ENCODE data around the gene HAO2.

HAO2 gene

DNA sequence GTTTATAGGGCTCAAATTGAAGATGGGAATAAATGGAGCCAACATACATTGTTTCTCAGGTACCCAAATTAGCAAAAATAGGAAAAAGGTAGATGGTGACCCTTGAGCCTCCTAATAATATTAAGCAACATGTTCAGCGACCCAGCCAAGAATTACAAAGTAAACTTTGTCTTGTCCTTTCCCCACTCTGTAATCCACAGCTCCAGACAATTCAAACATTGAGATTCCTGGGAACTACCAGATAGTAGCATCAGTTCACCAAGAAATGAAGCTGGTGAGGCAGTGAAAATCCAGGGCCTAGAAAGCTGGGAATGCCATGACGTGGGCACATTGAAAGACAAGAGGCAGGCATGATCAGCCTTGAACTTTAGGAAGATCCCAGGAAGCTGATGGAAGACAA, 11.7 kb downstream of the HAO2 start:
- Histone ChIP-seq H3K36me3 (ENCODE audit: control insufficient read depth in 2 of 2, insufficient read depth in 2 of 2, low read length in 2 of 2) (no peaks in the 10 kb centered on the region), H3K9me3 (ENCODE audit: control insufficient read depth in 2 of 2, low read length in 2 of 2) (no peaks in the 10 kb centered on the region), H3K27me3 (ENCODE audit: control insufficient read depth in 1 of 2, insufficient read depth in 2 of 2, low read length in 2 of 2) (no peaks in the 10 kb centered on the region), H3K4me1 (ENCODE audit: control insufficient read depth, insufficient read depth, low read length) (no peaks in the 10 kb centered on the region), H3K9ac (ENCODE audit: low read length in 2 of 2) (no peak overlapping the region), H3K4me3 (ENCODE audit: low read length in 2 of 2) (no peak overlapping the region), H3K27ac (ENCODE audit: low read length) (no peak overlapping the region)

DNA sequence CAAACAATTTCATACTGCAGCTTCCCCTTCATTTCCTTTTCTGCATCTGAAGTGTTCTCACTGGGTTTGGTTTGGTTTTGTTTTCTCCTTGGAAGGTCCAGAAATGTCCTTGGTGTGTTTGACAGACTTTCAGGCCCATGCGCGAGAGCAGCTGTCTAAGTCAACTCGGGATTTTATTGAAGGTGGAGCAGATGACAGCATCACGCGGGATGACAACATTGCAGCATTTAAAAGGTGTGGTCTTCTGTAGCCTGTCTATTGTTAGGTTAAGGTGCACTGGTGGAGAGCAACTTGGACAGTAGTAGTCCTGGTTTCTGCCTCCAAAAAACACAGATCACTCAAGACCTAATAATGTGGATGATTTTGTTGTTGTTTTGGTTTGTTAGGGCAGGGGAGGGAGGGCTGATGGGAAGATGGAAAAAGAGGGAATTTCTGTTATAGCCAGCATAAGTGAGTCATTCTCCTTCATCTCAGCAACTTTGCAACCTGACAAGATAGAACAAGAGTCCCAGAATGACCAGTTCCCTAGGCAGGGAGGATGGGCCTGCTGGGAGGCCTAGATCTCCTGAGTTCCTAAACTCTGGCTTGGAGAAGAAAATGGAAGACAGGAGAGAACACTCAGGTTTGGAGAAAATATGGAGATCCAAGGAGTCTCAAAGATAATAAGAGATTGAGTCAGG, 12.5 kb downstream of the HAO2 start:
- no peaks in the 10 kb centered on the region for H3K9me3 ChIP-seq (ENCODE audit: control insufficient read depth in 2 of 2, low read length in 2 of 2)
- H3K36me3 ChIP-seq (ENCODE audit: control insufficient read depth in 2 of 2, insufficient read depth in 2 of 2, low read length in 2 of 2) = no peaks in the 10 kb centered on the region
- no peaks in the 10 kb centered on the region for H3K4me1 ChIP-seq (ENCODE audit: control insufficient read depth, insufficient read depth, low read length)
- H3K9ac ChIP-seq (ENCODE audit: low read length in 2 of 2) = no peak overlapping the region
- H3K27me3 ChIP-seq (ENCODE audit: control insufficient read depth in 1 of 2, insufficient read depth in 2 of 2, low read length in 2 of 2) = no peaks in the 10 kb centered on the region
- H3K27ac ChIP-seq (ENCODE audit: low read length) = no peak overlapping the region
- H3K4me3 ChIP-seq (ENCODE audit: low read length in 2 of 2) = no peak overlapping the region

DNA sequence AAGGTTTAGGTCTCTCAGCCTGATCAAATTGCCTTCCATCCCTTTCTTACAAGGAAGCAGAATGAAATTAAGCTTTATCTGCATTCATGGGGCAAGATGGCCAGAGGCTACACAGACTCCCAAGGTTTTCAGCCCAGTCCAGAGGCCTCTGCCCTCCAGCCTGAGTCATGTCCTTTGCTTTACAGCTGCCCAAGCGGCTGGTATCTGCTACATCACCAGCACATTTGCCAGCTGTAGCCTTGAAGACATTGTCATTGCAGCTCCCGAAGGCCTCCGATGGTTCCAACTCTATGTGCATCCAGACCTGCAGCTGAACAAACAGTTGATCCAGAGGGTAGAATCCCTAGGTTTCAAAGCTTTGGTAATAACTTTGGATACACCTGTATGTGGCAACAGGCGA, 16.0 kb downstream of the HAO2 start:
- Histone ChIP-seq H3K9ac (ENCODE audit: low read length in 2 of 2) (no peak overlapping the region), H3K36me3 (ENCODE audit: control insufficient read depth in 2 of 2, insufficient read depth in 2 of 2, low read length in 2 of 2) (no peaks in the 10 kb centered on the region), H3K9me3 (ENCODE audit: control insufficient read depth in 2 of 2, low read length in 2 of 2) (no peaks in the 10 kb centered on the region), H3K27me3 (ENCODE audit: control insufficient read depth in 1 of 2, insufficient read depth in 2 of 2, low read length in 2 of 2) (no peaks in the 10 kb centered on the region), H3K4me3 (ENCODE audit: low read length in 2 of 2) (no peak overlapping the region), H3K27ac (ENCODE audit: low read length) (no peak overlapping the region), H3K4me1 (ENCODE audit: control insufficient read depth, insufficient read depth, low read length) (no peaks in the 10 kb centered on the region)

DNA sequence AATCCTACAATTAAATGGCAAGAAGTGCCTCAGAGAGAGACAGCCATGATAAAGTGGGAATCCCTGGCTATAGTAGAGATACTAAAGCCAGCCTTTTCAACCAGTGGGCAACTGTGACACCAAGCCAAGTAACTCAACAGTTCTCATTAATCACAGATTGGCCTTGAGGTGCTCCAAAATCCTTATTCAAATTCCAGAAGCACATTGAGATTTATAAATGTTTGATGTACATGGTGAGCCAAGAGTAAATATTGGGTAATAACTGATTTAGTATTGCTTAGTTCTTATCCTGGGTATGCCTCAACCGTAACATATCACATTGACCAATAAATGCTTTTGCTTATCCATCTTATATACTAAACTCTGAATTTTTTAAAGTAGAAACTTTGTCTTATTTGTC, 17.1 kb downstream of the HAO2 start:
- no peaks in the 10 kb centered on the region for H3K27me3 ChIP-seq (ENCODE audit: control insufficient read depth in 1 of 2, insufficient read depth in 2 of 2, low read length in 2 of 2)
- H3K9ac ChIP-seq (ENCODE audit: low read length in 2 of 2) = no peak overlapping the region
- H3K36me3 ChIP-seq (ENCODE audit: control insufficient read depth in 2 of 2, insufficient read depth in 2 of 2, low read length in 2 of 2) = no peaks in the 10 kb centered on the region
- H3K27ac ChIP-seq (ENCODE audit: low read length) = no peak overlapping the region
- no peaks in the 10 kb centered on the region for H3K4me1 ChIP-seq (ENCODE audit: control insufficient read depth, insufficient read depth, low read length)
- H3K4me3 ChIP-seq (ENCODE audit: low read length in 2 of 2) = no peak overlapping the region
- H3K9me3 ChIP-seq (ENCODE audit: control insufficient read depth in 2 of 2, low read length in 2 of 2) = no peaks in the 10 kb centered on the region

- Histone ChIP-seq H3K36me3 (ENCODE audit: control insufficient read depth in 2 of 2, insufficient read depth in 2 of 2, low read length in 2 of 2) (no peaks in the 10 kb centered on the region), H3K9me3 (ENCODE audit: control insufficient read depth in 2 of 2, low read length in 2 of 2) (no peaks in the 10 kb centered on the region), H3K4me1 (ENCODE audit: control insufficient read depth, insufficient read depth, low read length) (no peaks in the 10 kb centered on the region), H3K9ac (ENCODE audit: low read length in 2 of 2) (no peak overlapping the region), H3K27ac (ENCODE audit: low read length) (no peak overlapping the region), H3K4me3 (ENCODE audit: low read length in 2 of 2) (no peak overlapping the region), H3K27me3 (ENCODE audit: control insufficient read depth in 1 of 2, insufficient read depth in 2 of 2, low read length in 2 of 2) (no peaks in the 10 kb centered on the region)
These were observed 19.3 kb downstream of the HAO2 start for GRCh38 chr1:119387858-119388257.

- H3K9me3 ChIP-seq (ENCODE audit: control insufficient read depth in 2 of 2, low read length in 2 of 2) = no peaks in the 10 kb centered on the region
- H3K36me3 ChIP-seq (ENCODE audit: control insufficient read depth in 2 of 2, insufficient read depth in 2 of 2, low read length in 2 of 2) = no peaks in the 10 kb centered on the region
- no peaks in the 10 kb centered on the region for H3K27me3 ChIP-seq (ENCODE audit: control insufficient read depth in 1 of 2, insufficient read depth in 2 of 2, low read length in 2 of 2)
- H3K4me3 ChIP-seq (ENCODE audit: low read length in 2 of 2) = no peak overlapping the region
- no peaks in the 10 kb centered on the region for H3K4me1 ChIP-seq (ENCODE audit: control insufficient read depth, insufficient read depth, low read length)
- no peak overlapping the region for H3K27ac ChIP-seq (ENCODE audit: low read length)
- H3K9ac ChIP-seq (ENCODE audit: low read length in 2 of 2) = no peak overlapping the region
These were observed 19.9 kb downstream of the HAO2 start for GRCh38 chr1:119388450-119388849.

- no peaks in the 10 kb centered on the region for H3K27me3 ChIP-seq (ENCODE audit: control insufficient read depth in 1 of 2, insufficient read depth in 2 of 2, low read length in 2 of 2)
- no peaks in the 10 kb centered on the region for H3K9me3 ChIP-seq (ENCODE audit: control insufficient read depth in 2 of 2, low read length in 2 of 2)
- H3K9ac ChIP-seq (ENCODE audit: low read length in 2 of 2) = no peak overlapping the region
- H3K4me1 ChIP-seq (ENCODE audit: control insufficient read depth, insufficient read depth, low read length) = no peaks in the 10 kb centered on the region
- no peak overlapping the region for H3K4me3 ChIP-seq (ENCODE audit: low read length in 2 of 2)
- no peak overlapping the region for H3K27ac ChIP-seq (ENCODE audit: low read length)
- H3K36me3 ChIP-seq (ENCODE audit: control insufficient read depth in 2 of 2, insufficient read depth in 2 of 2, low read length in 2 of 2) = no peaks in the 10 kb centered on the region
These were observed 21.9 kb downstream of the HAO2 start for GRCh38 chr1:119390526-119390925.

GRCh38 chr1:119391749-119392148, 23.2 kb downstream of the HAO2 start:
- Histone ChIP-seq H3K9me3 (ENCODE audit: control insufficient read depth in 2 of 2, low read length in 2 of 2) (no peaks in the 10 kb centered on the region), H3K27ac (ENCODE audit: low read length) (no peak overlapping the region), H3K4me1 (ENCODE audit: control insufficient read depth, insufficient read depth, low read length) (no peaks in the 10 kb centered on the region), H3K36me3 (ENCODE audit: control insufficient read depth in 2 of 2, insufficient read depth in 2 of 2, low read length in 2 of 2) (no peaks in the 10 kb centered on the region), H3K9ac (ENCODE audit: low read length in 2 of 2) (no peak overlapping the region), H3K27me3 (ENCODE audit: control insufficient read depth in 1 of 2, insufficient read depth in 2 of 2, low read length in 2 of 2) (no peaks in the 10 kb centered on the region), H3K4me3 (ENCODE audit: low read length in 2 of 2) (no peak overlapping the region)

DNA sequence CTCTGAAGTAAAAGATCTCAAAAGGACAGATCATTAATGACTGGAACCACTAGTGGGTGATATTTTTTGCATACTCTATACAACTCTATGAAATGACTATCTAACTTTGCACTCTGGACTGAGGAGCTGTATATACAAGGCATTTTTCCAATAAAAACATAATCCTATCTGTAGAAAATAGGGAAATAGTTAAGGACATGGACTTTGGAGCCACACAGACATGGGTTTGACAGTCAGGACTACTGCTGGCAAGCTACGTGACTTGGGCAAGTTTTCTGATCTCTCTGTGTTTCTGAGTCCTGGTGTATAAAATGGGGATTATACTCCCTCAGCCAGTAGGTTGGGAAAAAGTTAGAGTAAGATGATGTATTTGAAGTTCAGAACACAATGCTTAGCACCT, 25.5 kb downstream of the HAO2 start:
- Histone ChIP-seq H3K4me3 (ENCODE audit: low read length in 2 of 2) (no peak overlapping the region), H3K9me3 (ENCODE audit: control insufficient read depth in 2 of 2, low read length in 2 of 2) (no peaks in the 10 kb centered on the region), H3K9ac (ENCODE audit: low read length in 2 of 2) (no peak overlapping the region), H3K27ac (ENCODE audit: low read length) (no peak overlapping the region), H3K27me3 (ENCODE audit: control insufficient read depth in 1 of 2, insufficient read depth in 2 of 2, low read length in 2 of 2) (no peaks in the 10 kb centered on the region), H3K36me3 (ENCODE audit: control insufficient read depth in 2 of 2, insufficient read depth in 2 of 2, low read length in 2 of 2) (no peaks in the 10 kb centered on the region), H3K4me1 (ENCODE audit: control insufficient read depth, insufficient read depth, low read length) (no peaks in the 10 kb centered on the region)

DNA sequence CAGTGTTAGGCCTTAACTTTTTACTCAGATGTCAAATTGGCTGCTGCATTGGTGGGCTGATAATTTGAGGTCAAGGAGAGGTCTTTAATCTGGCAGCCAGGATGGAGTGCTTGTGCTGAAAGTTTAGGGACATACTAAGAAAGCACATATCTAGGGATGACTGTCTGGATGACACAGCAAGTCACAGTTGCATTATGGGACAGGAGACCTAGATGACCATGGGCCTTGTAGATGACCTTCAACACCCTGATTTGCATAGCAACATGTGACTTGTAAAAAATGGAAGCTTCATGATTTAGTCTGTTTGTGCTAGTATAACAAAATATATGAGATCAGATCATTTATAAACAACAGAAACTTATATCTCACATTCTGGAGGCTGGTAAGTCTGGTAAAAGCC, 28.4 kb downstream of the HAO2 start:
- H3K4me3 ChIP-seq (ENCODE audit: low read length in 2 of 2) = no peak overlapping the region
- H3K27ac ChIP-seq (ENCODE audit: low read length) = no peak overlapping the region
- H3K4me1 ChIP-seq (ENCODE audit: control insufficient read depth, insufficient read depth, low read length) = no peaks in the 10 kb centered on the region
- no peaks in the 10 kb centered on the region for H3K27me3 ChIP-seq (ENCODE audit: control insufficient read depth in 1 of 2, insufficient read depth in 2 of 2, low read length in 2 of 2)
- no peaks in the 10 kb centered on the region for H3K36me3 ChIP-seq (ENCODE audit: control insufficient read depth in 2 of 2, insufficient read depth in 2 of 2, low read length in 2 of 2)
- no peak overlapping the region for H3K9ac ChIP-seq (ENCODE audit: low read length in 2 of 2)
- no peaks in the 10 kb centered on the region for H3K9me3 ChIP-seq (ENCODE audit: control insufficient read depth in 2 of 2, low read length in 2 of 2)

- Histone ChIP-seq H3K4me1 (ENCODE audit: control insufficient read depth, insufficient read depth, low read length) (no peaks in the 10 kb centered on the region), H3K9me3 (ENCODE audit: control insufficient read depth in 2 of 2, low read length in 2 of 2) (no peaks in the 10 kb centered on the region), H3K36me3 (ENCODE audit: control insufficient read depth in 2 of 2, insufficient read depth in 2 of 2, low read length in 2 of 2) (no peaks in the 10 kb centered on the region), H3K27me3 (ENCODE audit: control insufficient read depth in 1 of 2, insufficient read depth in 2 of 2, low read length in 2 of 2) (no peaks in the 10 kb centered on the region), H3K4me3 (ENCODE audit: low read length in 2 of 2) (no peak overlapping the region), H3K27ac (ENCODE audit: low read length) (no peak overlapping the region), H3K9ac (ENCODE audit: low read length in 2 of 2) (no peak overlapping the region)
These were observed 29.4 kb downstream of the HAO2 start for GRCh38 chr1:119397986-119398385.
